Mesothelial cell of epicardium (in vitro differentiated cells): Measurements from ENCODE around the gene AP4E1. TPM values are rescaled to one million over a fixed set of nuclear protein-coding genes. Genes with fewer than 3 reads are reported as not detected.

ENCODE experiments used
- DNase-seq, 2 experiments: peaks; one replicate each; pipeline ENCODE4 v3.0.0; 2021; ENCODE audit warnings: low spot score in 2 of 2; ENCODE audit not compliant: unreplicated experiment in 2 of 2
- H3K27ac Mint-ChIP-seq: 2 replicates; pipeline ENCODE4 v1.8.0; 2021; ENCODE audit warnings: mixed read lengths
- H3K27me3 Mint-ChIP-seq: 2 replicates; pipeline ENCODE4 v1.8.0; 2021; ENCODE audit warnings: low read depth, mixed read lengths
- H3K36me3 Mint-ChIP-seq: 2 replicates; pipeline ENCODE4 v1.8.0; 2021; ENCODE audit warnings: mixed read lengths
- H3K4me1 Mint-ChIP-seq: 2 replicates; pipeline ENCODE4 v1.8.0; 2021; ENCODE audit warnings: mixed read lengths
- H3K4me3 Mint-ChIP-seq: 2 replicates; pipeline ENCODE4 v1.8.0; 2021; ENCODE audit warnings: mild to moderate bottlenecking, moderate library complexity, mixed read lengths
- H3K9me3 Mint-ChIP-seq: 2 replicates; pipeline ENCODE4 v1.8.0; 2021; ENCODE audit warnings: mixed read lengths
- CTCF ChIP-seq: fragments of 200-600 bp; sonication (generic); IDR thresholded peaks from one replicate; pipeline ENCODE4 v1.5.0; 2021; ENCODE audit warnings: antibody characterized with exemption; ENCODE audit not compliant: unreplicated experiment
- total RNA-seq: library from RNA; stranded (reverse); gene quantifications from 3 replicates; pipeline ENCODE4 v1.2.1, GENCODE V29; 2021

AP4E1 gene
- total RNA-seq, 1 donor from 2014 or later = 9.7 TPM

- no peaks in the 10 kb centered on the region for H3K27me3 Mint-ChIP-seq
- DNase-seq = no peak
- H3K27ac Mint-ChIP-seq = no peak overlapping the region
- H3K4me3 Mint-ChIP-seq = no peak overlapping the region
- peaks cover 69% of the 10 kb centered on the region for H3K36me3 Mint-ChIP-seq
- no peak for TF ChIP-seq CTCF
- H3K4me1 Mint-ChIP-seq = no peaks in the 10 kb centered on the region
- peaks cover 57% of the 10 kb centered on the region for H3K9me3 Mint-ChIP-seq
These were observed 62.0 kb downstream of the AP4E1 start for GRCh38 chr15:50970524-50970923.

GRCh38 chr15:50971115-50971514 is 62.6 kb downstream of the AP4E1 start:
- peaks cover 69% of the 10 kb centered on the region for H3K36me3 Mint-ChIP-seq
- no peak overlapping the region for H3K4me3 Mint-ChIP-seq
- H3K4me1 Mint-ChIP-seq = no peaks in the 10 kb centered on the region
- H3K27ac Mint-ChIP-seq = no peak overlapping the region
- no peaks in the 10 kb centered on the region for H3K27me3 Mint-ChIP-seq
- no peak for DNase-seq
- H3K9me3 Mint-ChIP-seq = peaks cover 59% of the 10 kb centered on the region
- no peak for TF ChIP-seq CTCF

GRCh38 chr15:50971542-50971941 is 63.1 kb downstream of the AP4E1 start:
- Mint-ChIP-seq H3K9me3 (peaks cover 59% of the 10 kb centered on the region), H3K36me3 (peaks cover 68% of the 10 kb centered on the region)

GRCh38 chr15:50973605-50974004 is 65.1 kb downstream of the AP4E1 start:
- no peak for TF ChIP-seq CTCF
- Mint-ChIP-seq H3K36me3 (peaks cover 62% of the 10 kb centered on the region), H3K27ac (no peak overlapping the region), H3K27me3 (no peaks in the 10 kb centered on the region), H3K9me3 (peaks cover 53% of the 10 kb centered on the region), H3K4me1 (no peaks in the 10 kb centered on the region), H3K4me3 (no peak overlapping the region)
- DNase-seq = no peak

More at GRCh38 chr15:50971542-50971941, 63.1 kb downstream of the AP4E1 start:
- Mint-ChIP-seq H3K27me3 (no peaks in the 10 kb centered on the region), H3K4me1 (no peaks in the 10 kb centered on the region), H3K4me3 (no peak overlapping the region), H3K27ac (no peak overlapping the region)
- TF ChIP-seq CTCF = no peak
- no peak for DNase-seq

- DNase-seq = no peak
- TF ChIP-seq CTCF = no peak
- Mint-ChIP-seq H3K27me3 (no peaks in the 10 kb centered on the region), H3K4me1 (peaks cover 8% of the 10 kb centered on the region), H3K27ac (no peak overlapping the region), H3K4me3 (no peak overlapping the region), H3K9me3 (peaks cover 32% of the 10 kb centered on the region), H3K36me3 (peaks cover 47% of the 10 kb centered on the region)
These were observed 68.7 kb downstream of the AP4E1 start for GRCh38 chr15:50977162-50977561.

- peaks cover 8% of the 10 kb centered on the region for H3K4me1 Mint-ChIP-seq
- H3K27me3 Mint-ChIP-seq = no peaks in the 10 kb centered on the region
- H3K36me3 Mint-ChIP-seq = peaks cover 45% of the 10 kb centered on the region
- DNase-seq = no peak
- H3K4me3 Mint-ChIP-seq = no peak overlapping the region
- no peak overlapping the region for H3K27ac Mint-ChIP-seq
- peaks cover 28% of the 10 kb centered on the region for H3K9me3 Mint-ChIP-seq
- TF ChIP-seq CTCF = no peak
These were observed 70.1 kb downstream of the AP4E1 start for GRCh38 chr15:50978580-50978979.
